ENCODE results near the gene ADAMTSL3. TPM values are rescaled to one million over a fixed set of nuclear protein-coding genes. Genes with fewer than 3 reads are reported as not detected.

Gene ADAMTSL3
- total RNA-seq, 1 experiment from 2014 or later, result 0.05 TPM

- TF ChIP-seq CTCF (IDR thresholded peaks at IDR 0.05 in 2 of 3, conservative IDR thresholded peaks at IDR 0.05 in 1 of 3; ENCODE audit: borderline replicate concordance in 1 of 3, insufficient read depth in 1 of 3, low read depth in 2 of 3, low read length in 2 of 3) (peak; percentile 16 to 33 (median 29); a peak in 5 of 6 replicates), MAX (IDR thresholded peaks at IDR 0.05) (no peak), SRF (IDR thresholded peaks at IDR 0.05; ENCODE audit: low read depth) (no peak), POLR2AphosphoS5 (IDR thresholded peaks at IDR 0.05; ENCODE audit: low read depth, low read length) (no peak), CBX3 (IDR thresholded peaks at IDR 0.05; ENCODE audit: low read depth) (no peak), RAD21 (IDR thresholded peaks at IDR 0.05; ENCODE audit: low read depth) (peak; percentile 52), CEBPB (IDR thresholded peaks at IDR 0.05; ENCODE audit: low read depth) (no peak), ZBTB33 (IDR thresholded peaks at IDR 0.05; ENCODE audit: extremely low read depth, insufficient replicate concordance, low read length) (no peak), JUND (IDR thresholded peaks at IDR 0.05) (no peak), SP1 (IDR thresholded peaks at IDR 0.05; ENCODE audit: low read depth) (no peak), ZNF274 (IDR thresholded peaks at IDR 0.05; ENCODE audit: low read depth, low read length) (no peak), ELF1 (IDR thresholded peaks at IDR 0.05; ENCODE audit: borderline replicate concordance, low read depth) (no peak), ATF3 (IDR thresholded peaks at IDR 0.05) (no peak)
These were observed 80.6 kb downstream of the ADAMTSL3 start (continued) for GRCh38 chr15:83734487-83734886.

Measured in HCT116 (cell line).